GM21825 (cell line): Measurements from ENCODE around the gene ZFAND3.

Source experiments
- ATAC-seq: cut with Tn5 transposase; IDR thresholded peaks from one replicate; pipeline ENCODE4 v1.9.1; 2021; ENCODE audit warnings: mild to moderate bottlenecking, moderate library complexity; ENCODE audit not compliant: unreplicated experiment

ZFAND3 gene

GRCh38 chr6:38077488-38078030 lies 258.0 kb downstream of the ZFAND3 start:
- ATAC-seq: no peak

DNA sequence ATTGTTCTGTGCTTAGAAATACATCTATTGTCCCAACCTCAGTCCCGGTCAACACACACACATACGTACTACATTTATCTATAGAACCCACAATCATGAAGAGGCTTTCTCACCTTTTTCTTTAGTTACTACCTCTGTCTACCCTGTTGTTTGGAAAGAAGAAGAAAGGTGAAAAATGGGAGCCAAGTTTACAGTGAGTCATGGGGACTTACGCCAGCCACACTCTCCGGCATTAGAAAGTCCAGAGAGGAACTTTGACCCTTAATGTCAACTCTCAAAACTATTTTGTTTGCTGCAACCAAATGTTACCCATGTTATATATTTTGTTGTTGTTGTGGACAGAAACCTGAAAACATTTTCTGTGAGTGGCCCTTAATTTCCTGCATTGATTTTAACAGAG lies 259.1 kb downstream of the ZFAND3 start:
- ATAC-seq: no peak

DNA sequence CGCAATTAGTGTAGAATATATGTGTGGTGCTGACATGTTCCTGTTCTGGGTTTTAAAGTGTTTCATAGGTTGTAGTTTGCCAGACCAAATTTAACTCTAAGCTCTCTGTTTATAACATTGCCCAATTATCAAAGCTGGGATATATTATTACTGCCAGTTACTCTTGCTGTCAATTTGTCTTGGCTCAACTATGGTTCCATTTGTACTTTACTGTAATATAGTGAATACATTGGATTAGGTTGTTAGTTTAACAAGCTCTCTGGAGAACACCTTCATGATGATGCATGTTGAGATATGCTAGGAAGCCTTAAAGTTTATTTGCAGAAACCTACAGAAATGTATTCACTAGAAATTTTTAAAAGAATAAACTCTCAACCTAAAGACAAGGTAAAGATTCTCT lies 259.6 kb downstream of the ZFAND3 start:
- no peak for ATAC-seq

- no peak for ATAC-seq
These were observed 260.0 kb downstream of the ZFAND3 start for GRCh38 chr6:38079537-38079936.

DNA sequence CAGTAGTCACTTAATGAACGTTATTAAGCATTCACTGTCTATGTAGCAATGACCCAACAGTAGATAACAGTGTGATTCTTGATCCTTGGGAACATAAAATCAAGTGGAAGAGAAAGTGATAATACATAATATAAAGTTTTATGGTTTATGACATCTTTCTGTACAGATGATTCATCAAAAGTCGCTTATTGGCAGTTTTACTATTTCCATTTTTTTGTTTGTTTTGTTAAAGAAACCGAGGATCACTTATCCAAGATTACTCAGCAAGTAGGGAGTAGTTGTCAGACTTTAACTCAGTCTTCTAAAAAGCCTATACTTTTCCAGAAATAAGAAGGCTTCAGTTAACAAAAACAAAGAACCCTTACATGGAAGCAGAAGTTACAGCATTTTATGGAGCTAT lies 260.8 kb downstream of the ZFAND3 start:
- ATAC-seq: no peak

GRCh38 chr6:38080889-38081288 lies 261.4 kb downstream of the ZFAND3 start:
- ATAC-seq: no peak

DNA sequence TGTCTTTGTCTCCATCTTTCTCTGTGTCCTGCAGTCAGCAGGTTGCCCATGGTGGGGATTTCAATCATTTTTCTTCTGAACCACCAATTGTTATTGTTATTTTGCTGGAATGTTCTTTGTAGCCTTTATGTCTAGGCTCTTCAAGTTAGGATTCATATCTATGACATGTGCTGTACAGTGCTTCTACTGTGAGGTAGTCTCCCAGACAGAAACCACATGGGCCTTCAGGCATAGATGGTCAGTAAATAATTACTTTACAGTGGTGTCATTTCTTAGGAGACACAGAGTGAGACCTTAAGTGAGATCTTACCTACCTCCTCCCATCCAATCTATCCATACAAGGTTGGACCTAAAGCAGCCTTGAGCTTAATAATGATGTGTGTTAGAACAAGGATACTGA lies 265.5 kb downstream of the ZFAND3 start:
- ATAC-seq: no peak

DNA sequence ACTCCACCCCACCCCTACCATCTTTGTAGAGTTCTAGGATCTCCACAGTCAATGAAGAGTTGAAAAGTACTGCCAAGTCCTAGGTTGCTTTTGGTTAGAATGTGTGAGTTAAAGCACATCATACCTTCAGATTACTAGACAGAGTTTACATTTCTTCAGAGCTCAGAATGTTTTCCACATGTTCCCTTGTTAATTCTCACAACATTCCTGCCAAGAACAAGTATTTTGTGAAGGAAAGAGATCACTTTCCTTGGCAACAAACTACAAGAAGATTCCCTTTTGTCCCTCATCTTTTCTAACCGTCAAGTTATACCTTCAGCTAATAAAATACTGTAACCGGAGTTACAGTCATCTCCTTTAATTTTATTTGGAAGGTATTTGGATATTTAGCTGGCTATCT lies 266.8 kb downstream of the ZFAND3 start:
- no peak for ATAC-seq

- ATAC-seq: no peak
These were observed 268.5 kb downstream of the ZFAND3 start for GRCh38 chr6:38088010-38088409.

DNA sequence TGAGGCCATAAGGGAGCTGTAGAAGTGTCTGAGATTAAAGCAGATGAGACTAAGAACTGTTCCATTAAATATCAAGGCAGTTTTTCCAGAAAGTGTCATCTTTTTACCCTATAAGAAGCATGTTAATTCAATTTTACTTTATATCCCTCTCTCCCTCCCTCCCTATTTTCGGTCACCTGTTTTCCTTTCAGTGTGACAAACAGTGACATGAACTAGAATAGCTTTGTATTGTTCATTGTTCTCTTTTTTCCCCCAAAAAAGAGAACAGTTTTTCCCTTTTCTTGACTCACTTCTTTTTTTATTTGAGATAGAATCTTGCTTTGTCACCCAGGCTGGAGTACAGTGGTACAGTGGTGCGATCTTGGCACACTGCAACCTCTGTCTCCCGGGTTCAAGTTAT lies 269.3 kb downstream of the ZFAND3 start:
- ATAC-seq: no peak

GRCh38 chr6:38091613-38092012 lies 272.1 kb downstream of the ZFAND3 start:
- ATAC-seq: no peak

DNA sequence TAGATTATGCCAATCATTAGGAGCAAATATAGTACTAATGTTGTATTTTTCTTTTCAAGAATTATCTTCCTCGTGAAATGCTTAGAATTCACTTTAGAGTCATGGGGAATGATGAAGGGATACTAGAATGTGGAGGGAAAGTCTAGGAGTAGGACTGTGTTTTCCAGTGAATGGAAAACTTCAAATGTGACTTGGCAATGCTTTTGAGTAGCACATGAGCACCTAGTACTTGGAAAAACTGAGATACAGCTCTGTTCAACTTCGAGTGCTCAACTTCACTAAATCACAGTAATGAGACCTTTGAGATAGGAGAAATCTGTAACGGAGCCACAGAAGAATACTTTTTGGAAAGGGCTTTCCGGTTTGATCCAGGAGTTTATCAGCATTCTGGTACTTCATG lies 272.9 kb downstream of the ZFAND3 start:
- ATAC-seq: no peak

DNA sequence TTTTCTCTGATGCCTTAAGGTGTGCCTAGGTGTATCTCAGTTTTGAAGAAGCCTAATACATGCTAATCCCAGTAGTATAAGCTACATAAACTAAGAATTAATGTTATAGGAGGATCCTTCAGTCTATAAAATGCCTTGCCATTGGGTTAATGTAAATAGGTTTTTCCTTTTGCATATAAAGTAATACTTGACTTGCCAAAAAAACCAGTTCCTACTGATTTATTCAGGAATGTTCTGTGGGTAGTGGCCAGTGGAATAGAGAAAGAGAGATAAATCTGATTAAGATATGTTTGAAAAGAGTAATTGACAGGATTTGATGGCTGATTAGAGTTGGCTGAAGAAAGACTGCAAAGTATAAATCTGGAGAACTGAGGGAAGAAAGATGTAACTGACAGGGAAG lies 273.4 kb downstream of the ZFAND3 start:
- no peak for ATAC-seq

- ATAC-seq: no peak
These were observed 275.5 kb downstream of the ZFAND3 start for GRCh38 chr6:38095054-38095453.

- ATAC-seq: no peak
These were observed 279.7 kb downstream of the ZFAND3 start for GRCh38 chr6:38099221-38099620.

GRCh38 chr6:38100380-38100779 lies 280.9 kb downstream of the ZFAND3 start:
- ATAC-seq: no peak

DNA sequence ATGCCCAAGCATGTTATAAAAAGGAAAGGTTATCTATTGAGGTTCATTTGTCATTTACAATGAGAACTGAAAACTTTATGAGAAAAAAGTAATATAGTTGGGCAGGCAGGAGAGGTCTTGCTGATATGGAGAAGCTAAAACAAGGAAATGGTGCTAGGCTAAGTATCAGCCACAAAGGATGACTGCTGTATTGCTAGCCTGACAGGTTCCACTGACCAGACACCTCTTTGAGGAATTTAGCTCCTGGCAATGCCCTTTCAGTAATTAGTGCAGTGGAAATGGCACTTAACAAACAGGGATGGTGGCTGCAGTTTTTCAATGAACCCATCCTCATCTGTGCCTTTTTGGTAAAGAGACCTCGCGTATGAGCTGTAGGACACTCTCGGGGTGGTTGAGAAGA lies 284.4 kb downstream of the ZFAND3 start:
- ATAC-seq: no peak

GRCh38 chr6:38105066-38105465 lies 285.5 kb downstream of the ZFAND3 start:
- ATAC-seq: no peak

GRCh38 chr6:38107073-38107472 lies 287.5 kb downstream of the ZFAND3 start:
- ATAC-seq: no peak

DNA sequence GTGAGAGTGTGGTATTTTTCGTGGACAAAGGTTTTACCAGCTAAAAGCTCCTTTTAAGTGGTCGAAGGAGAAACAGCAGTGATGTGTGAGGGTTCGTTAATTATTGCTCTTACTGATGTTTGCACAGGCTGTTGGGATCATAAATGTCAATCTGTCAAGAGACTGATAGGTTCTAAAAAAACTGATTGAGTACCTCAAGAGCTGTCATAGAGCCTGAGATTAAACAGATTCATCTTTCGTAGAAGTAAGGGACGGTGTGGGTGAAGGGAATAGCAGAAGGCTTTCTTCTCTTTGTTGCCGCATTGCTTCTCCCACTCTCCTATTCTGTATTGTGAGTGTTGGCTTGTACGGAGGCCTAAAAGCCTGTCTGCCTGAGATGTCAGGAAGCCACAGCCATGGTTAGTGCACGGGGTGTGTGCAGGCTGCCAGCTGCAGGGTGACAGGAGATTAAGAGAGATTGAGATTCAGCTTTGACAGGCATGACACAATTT lies 291.0 kb downstream of the ZFAND3 start:
- no peak for ATAC-seq

DNA sequence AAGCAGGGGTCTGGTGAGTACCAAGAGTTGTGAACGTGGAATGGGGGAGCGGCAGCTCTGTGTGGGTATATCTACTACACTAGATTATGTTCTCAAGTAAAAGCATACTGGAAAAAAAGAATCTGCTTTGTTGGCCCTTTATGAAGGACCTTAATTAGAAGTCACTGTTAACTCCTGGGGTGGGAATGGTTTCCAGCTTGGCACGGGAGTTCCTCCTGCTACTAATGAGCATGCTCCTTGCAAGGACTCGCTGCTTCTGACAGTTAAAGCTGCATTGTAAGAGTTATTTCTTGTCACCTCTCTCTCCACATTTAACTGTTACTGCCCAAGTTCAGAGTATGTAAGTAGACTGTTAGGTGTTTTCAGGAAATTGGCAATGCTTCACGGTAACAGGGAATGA lies 292.7 kb downstream of the ZFAND3 start:
- no peak for ATAC-seq

- ATAC-seq: no peak
These were observed 294.5 kb downstream of the ZFAND3 start for GRCh38 chr6:38113825-38114576.
